Suppressor macrophage (primary cell): ENCODE data around the gene IFT57.
"Not testable (repeated sequence)": the region's sequence is repeated elsewhere in the genome, so short reads cannot be mapped to it uniquely, and the experiment has no call there.

Source experiments
- DNase-seq, 4 experiments: peaks; one replicate each; pipeline ENCODE4 v3.0.0-alpha.2; 2020 to 2022

IFT57 gene

DNA sequence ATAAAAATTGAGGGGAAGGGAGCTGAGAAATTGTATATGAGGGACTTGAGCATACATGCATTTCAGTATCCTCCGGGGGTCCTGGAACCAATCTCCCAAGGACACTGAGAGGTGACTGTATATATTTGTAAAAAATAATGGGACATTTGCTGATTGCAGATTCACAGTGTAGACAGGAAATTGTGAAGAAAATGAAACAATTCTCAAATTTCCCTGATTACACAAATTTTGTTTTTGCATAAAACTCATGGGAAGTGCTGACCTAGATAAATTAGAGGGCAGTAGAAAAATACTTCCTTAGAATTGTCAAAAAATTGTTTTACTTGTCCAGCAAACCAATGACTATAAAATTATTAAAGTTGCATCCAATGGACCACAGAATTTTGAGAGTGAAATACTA lies 64.0 kb downstream of the IFT57 start:
- peak in 2 of 4 experiments; percentile 8 to 48 for DNase-seq

DNA sequence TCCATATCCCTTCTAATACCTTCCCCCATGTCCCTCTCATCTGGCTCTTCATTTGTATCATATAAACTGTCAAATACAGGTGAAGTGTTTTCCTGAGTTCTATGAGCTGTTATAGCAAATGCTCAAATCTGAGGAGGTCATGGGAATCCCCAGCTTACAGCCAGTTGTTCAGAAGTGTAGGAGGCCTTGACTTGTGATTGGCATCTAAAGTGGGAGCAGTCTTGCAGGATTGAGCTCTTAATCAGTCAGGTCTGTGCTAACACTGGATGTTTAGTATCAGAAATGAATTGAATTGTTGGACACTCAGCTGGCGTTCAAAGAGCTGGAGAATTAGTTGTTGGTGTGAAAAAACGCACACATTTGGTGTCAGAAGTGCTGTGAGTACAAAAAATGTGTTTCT lies 65.0 kb downstream of the IFT57 start:
- no peak for DNase-seq

DNA sequence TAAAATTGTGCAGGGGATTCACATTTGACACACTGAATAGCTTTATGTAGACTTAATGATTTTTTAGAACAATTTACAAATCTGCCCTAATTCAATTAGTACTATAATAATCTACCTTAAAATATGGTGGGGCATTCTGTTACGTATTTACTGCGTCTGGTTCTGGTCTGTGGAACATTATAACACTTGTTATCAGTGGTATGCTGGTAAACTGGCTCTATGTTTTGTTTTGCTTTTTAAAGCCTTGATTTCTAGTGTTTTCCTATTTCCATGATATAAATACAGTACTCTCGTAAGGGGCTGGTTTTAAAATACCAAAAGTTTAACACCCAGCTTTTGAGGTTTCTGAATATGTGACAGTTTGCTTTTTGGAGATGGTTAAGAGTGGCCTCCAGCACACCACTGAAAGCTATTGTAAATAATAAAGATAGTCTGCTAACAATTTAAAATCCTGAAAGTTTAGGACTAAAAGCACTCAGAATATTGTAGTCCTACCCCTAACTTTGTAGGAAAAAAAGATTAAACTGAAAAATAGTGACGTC lies 65.8 kb downstream of the IFT57 start:
- no peak for DNase-seq

DNA sequence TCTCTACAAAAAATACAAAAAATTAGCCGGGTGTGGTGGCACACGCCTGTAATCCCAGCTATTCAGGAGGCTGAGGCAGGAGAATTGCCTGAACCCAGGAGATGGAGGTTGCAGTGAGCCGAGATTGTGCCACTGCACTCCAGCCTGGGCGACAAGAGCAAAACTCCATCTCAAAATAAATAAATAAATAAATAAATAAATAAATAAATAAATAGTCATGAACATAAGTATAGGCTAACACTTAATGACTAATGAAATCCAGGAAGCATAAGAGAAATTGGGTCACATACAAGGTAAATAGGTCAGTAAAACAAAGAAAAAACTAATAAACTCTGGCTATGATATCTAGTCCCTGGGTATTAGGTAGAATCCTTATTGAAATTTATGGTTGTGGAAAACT lies 66.6 kb downstream of the IFT57 start:
- DNase-seq, result not testable (repeated sequence)

DNA sequence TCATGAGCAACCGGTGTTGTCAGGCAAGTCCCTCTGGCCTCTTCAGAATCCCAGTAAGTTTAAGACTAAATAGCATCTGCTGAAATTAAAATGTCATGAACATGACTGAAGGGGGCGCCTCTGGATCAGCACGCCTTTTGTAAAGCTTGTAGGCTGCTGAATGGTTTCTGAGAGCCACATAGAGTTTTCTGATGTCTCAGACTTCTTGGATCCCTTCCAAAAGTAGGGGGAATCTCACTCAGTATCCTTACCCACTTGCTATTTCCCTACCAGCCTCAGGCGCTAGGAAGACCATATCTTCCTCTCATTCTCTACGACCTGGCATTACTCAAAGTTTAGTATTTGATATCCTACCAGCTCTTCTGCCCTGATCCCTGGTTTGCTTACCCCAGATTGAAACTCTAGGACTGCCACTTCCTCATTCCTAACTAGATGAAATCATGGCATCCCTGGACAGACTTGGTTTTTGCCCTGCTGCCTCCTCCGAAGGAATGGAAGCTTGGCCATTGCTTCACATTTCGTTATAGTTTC lies 68.7 kb downstream of the IFT57 start:
- DNase-seq, result peak in 3 of 4 experiments; percentile 14 to 26 (median 25)

DNA sequence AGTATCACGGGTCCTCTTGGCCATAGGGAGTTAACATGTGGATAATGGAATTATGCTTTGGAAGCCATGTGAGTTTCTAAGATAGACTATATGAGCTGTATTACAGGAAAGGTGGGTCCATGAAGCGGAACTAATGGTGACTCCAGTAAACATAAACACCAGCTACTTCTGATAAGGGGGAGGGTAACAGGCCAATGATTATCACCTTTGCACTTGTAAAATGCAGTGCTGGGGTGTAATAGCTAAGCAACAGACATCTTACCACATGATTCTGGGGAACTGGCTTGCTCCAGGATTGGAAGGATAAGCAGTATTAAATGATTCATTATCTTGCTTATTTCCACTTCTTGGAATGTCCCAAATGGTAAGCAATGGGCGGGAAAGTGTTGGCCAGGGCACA lies 70.0 kb downstream of the IFT57 start:
- no peak for DNase-seq

DNA sequence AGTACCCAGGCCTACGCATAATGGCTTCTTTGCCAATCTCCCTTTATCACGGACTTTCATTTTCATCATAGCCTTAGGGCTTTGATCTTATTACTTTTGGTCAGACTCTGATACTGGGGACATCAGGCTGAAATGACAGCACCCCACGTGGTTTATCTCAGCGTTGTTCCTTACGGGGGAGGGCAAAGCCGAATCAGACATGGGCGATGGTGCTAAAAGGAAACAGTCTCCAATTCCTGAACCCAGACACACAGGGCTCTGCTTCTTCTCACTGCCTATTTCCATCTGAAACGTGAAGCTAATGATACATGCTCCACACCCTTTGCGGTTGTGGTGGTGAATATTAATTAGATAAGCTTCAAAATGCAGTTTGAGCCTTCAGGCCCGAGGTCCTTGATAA lies 72.0 kb downstream of the IFT57 start:
- DNase-seq, result no peak

DNA sequence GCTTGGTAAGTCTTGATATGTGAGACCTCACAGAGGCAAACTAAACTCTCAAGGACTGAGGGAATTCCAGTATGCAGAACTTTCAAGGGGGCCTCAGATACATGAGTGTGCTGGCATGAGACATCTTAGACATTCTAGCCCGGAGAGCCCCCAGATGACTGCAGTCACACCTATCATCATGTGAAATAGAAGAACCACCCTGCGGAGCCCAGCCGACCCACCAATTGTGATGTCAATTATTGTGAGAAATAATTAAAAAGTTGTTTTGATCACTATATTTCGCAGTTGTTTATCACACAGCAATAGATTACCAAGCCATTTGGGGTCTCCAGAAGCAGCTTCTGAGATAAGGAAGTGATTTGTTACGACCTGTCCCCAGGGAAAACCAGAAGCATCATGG lies 76.1 kb downstream of the IFT57 start:
- no peak for DNase-seq

DNA sequence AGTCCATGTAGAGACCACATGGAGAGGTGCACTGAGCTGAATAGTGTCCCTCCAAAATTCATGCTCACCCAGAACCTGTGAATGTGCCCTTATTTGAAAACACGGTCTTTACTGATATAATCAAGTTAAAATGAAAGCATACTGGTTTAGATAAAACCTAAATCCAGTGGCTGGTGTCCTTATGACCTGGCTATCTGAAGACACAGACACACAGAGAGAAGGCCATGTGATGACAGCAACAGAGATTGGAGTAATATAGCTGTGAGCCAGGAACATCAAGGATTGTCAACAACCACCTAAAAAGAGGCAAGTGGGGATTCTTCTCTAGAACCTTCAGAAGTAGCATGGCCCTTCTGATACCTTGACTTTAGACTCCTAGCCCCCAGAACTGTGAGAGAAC lies 76.6 kb downstream of the IFT57 start:
- no peak for DNase-seq

DNA sequence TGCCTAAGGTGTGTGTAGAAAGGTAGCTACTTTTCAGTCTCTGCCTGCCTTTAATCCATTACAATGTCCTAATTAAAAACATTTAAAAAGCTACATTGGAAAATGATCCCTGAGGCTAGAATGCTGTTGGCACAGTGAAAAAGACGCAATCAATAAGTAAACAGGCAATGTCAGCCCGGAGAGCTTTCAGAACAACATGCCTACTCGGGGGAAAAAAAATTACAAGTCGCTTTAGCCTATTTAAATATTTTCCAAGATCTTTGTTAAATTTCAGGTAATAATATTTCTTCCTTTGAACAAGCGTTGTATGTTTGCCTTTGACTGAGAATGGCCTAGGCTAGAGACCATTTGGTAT lies 84.8 kb downstream of the IFT57 start:
- DNase-seq, result no peak

DNA sequence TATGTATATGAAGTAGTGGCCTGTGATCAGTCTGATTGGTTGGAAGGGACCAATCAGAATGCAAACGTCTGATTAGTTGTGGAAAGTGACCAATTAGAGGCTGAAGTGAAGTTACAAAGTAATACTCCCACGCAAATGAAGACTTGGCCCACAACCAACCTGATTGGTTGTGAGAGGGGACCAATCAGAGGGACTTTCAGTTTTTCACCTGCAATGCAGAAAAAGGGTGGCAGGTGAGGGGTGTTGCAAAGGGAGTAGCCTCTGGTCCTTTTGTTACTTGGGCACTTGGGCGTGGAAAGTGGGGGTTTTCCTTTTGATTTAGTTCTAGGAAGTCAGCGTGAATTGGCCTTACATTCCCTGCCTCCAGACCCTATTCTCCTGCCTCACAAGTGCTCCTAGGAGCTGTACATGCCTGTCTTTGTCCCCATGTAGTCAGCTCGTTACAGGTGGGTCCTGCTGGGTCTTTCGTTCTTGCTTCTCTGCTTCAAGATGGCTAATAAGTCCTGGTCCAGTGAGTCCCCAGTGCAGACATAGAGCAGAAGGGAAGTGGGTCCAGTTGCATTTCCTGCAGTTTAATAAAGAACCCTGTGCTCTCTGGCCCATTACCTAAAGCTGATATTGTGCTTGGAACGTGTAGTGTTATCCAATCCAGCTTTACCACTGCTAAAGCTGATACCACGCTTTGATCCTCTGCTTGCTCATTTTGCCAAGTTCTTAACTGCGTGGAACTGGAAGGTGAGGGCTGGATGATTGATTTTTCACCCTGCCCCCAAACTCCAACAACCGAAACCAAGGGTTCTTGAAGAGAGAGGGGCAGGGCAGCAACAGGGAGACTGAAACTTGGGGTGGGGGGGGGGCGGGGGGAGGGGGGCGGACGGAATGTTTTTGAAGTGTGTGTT lies 85.4 kb downstream of the IFT57 start:
- no peak for DNase-seq

DNA sequence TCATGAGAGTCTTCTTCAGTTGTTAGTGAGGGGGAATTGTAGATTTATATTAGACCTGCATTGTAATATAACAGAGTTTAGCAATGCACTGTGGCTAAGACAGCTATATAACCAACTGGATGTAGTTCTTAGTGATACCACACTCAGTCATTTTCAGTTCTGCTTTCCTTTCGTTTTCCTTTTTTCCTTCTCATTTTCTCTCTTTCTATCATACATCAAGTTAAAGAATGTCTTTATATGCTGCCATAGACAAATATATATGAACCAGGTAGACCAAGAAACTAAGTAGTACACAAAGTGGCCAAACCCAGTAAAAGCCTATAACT lies 87.7 kb downstream of the IFT57 start:
- DNase-seq, result peak in 1 of 4 experiments; percentile 17

DNA sequence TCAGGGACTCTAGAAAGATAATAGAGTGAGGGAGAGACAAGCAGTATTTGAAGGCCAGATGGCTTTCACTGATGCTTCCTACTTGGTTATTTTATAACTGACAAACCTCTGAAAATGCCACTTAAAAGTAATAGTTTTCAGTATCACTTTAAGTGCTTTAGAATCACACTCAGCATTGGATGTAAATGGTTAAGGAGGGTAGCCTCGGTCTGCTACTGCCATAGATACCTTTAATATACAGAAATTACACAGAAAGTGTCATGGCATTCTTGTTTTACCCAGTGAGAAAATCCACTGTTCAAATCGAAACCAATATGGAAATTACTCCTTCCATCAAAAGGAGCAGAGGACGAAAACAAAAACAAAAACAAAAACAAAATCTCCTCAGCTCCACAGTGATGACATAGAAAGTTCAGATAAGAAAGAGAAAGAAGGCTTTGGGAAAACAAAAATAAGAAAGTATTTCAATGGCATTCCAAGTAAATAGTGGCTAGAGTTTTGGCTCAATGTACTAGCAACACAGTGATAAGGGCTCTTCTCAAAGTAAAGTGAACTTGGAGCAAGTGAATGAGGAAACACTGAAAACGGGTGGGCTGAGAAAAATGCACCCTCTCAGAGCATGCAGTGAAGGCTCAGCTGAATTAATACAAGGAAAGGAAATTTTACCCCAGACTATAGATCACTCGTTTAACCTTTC lies 88.2 kb downstream of the IFT57 start:
- DNase-seq, result peak in 1 of 4 experiments; percentile 20

DNA sequence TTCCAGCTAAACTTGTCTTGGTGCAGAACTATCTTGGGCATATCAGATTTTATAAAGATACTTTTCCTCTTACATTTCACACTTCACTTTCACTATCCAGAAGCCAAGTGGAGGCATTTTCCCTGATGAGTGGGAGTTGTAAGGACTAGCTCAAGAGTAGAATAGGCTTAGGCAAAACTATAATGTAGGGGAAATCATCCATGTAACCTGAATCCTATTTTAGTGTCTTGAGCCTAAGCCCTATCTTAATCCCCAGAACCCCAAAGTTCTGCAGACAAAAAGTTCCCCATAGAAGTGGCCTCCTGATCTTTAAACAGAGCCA lies 89.2 kb downstream of the IFT57 start:
- DNase-seq, result no peak

DNA sequence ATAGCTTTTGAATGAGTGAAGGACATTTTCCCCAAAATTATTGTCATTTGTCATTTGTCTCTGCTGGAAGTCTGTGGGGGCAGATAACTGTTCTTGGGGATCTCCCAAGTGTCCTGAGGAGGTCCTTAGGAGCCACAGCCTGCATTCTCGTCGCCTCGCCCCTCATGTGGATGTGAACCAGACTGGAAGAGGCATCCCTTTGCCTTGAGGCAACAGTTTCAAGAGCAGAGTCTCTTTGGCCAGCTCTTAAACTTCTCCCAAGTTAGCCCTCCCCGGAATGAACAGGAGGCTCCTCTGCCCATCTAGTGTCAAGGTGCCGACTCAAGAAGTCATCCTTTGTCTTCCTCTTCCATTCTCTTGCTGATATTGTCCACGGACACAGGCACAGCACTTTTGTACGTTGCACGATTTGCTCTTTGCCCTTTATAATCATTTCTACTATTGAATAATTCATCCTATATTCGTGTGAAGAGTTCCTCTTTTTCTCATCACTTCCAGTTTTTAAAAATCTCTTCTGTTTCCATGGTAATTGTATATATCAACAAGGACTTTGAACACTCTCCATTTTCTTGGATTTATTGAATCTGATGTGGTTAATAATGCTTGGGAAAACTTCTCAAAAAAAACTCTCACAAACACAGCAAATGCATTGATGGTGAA lies 90.6 kb downstream of the IFT57 start:
- peak; percentile 24 to 69 (median 51) for DNase-seq

DNA sequence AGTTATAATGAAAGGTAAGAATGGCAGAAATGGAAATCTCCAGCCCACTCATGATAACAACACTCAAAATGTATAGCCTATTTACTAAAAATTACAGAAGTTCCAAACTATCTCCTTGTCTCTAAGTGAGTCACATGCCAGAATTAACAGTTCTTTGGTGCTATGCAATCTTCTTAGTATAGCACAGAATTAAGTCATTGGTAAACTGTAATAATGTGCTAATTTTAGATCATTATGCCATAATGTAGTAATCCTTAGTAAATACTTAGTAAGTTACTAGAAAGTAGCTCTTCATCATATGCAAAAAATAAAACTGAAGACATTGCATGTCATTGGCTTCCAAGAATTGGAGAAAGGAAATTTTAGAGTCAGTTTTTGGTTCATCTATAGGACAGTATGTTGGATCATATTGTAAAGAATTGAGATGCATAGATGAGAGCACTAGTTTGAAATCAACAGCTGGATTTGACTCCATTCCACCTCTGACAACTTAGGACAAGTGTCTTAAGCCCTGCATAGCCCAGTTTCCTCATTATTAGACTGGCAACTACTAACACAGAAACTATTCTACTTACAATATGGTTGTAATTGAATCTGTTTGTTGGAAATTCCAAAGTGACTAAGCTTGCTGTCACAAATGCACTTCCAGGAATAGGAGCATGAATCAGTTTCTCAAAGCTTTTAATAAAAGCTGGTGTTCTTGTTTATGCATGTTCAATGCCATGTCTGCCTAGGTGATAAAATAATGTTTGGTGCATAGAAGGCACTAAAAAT lies 91.3 kb downstream of the IFT57 start:
- DNase-seq, result peak; percentile 12 to 90 (median 58)

DNA sequence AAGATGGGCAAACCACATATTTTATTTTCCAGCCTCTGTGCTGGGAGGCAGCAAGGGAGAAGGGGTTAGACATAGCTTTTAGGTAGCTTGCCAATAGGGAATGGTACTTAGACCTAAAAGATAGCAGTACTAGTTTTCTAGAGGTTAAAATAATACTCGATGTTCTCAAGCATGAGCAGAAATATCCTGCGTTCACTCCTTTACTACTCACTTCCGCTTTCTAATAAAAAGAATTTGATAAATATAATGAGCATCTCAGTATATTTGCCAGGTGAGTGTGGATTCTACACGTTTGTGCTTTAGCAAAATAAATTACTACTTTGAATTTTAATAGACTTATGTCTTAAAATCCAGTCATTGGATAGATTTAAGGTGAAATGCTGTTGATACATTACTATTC lies 92.0 kb downstream of the IFT57 start:
- DNase-seq, result no peak

DNA sequence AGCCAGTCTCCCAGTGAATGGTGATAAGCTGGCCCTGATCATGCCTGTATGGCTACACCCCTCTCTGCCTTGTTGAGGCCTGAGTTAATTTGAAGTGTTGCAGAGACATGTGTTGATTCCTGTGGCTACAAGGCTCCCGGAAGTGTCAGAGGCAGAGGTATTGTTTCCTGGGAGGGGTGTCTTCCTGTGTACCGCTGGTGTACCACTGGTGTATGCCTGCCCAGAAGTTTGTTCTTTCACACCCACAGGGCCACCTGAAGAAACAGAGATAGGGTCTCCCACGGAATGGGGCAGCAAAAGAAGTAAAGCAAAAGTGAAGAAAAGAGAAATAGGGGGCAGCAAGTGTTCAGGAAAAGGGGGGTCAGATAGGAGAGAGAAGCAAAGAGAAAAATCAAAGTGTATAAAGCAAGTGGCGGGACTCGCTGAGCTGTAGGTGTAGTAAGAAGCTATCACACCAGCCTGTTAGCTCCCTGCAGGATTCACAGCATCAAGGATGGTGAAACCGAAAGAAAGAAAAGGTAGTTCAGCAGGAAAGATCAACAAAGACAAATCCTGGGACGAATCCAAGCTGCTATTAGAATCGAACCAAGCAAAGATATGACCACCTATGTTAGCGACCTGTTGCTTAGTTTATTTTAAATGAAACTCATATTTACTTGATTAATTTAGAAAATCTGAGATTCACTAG lies 94.8 kb downstream of the IFT57 start:
- DNase-seq, result no peak

DNA sequence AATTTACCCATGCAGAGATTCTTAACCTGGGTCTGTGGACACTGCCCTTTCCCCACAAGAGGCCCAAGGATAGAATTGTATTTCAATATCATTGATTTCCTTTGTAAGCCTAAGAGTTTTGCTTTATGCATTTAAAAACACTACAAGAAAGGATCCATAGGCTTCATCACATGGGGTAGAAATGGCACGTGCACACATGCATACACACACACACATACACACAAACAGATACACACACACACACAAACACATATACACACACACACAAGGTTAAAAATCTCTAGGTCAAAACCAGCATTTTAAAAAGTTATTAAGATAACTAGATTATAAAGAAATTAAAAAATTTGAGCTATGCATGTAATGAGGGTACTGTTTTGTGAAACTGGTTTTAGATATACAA lies 95.9 kb downstream of the IFT57 start:
- DNase-seq, result no peak

DNA sequence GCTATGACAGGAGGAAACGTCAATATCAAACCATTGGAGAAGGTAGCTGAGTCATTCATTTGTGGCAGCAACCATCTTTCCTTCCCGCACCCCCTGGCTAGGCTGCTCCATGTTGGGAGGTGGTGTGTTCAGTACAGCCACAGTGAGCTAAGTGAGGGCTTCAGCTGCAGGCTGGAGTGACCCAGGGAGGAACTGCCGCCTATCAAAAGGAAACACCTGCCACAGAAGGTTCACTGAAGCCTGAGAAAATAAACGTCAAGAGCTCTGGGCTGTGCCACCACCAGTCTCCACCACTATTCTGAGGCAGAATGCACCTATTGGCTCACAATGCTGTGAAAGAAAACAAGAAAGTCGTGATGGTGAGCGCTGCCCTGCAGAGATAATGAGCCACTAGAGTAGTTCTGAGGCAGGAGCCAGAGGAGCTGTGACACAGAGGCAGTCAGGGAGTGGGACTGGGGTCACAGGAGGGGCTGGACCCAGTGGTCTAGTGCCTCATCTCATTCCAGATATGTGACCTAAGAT lies 96.6 kb downstream of the IFT57 start:
- DNase-seq, result no peak

DNA sequence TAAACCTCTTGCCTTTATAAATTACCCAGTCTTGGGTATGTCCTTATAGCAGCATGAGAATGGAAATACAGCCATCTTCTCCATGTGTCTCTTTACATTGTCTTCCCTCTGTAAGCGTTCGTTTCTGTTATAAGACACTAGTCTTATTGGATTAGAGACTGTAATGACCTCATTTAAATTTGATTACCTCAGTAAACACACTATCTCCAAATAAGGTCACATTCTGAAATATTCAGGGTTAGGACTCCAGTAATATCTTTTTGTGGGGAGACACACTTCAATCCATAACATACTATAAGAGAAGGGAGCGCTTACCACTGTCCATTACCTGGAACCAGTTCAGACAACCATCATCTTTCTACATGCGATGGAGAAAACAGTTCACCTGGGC lies 97.1 kb downstream of the IFT57 start:
- DNase-seq, result no peak
